ENCODE data around the gene DNASE2.
A peak's percentile ranks its signal among the peaks of the same experiment; 100 is the strongest.
"Not testable (repeated sequence)": the region's sequence is repeated elsewhere in the genome, so short reads cannot be mapped to it uniquely, and the experiment has no call there.

The DNASE2 gene

GRCh38 chr19:12881172-12881808 lies at the start of gene DNASE2:
Gene DNASE2 (minus strand): TSS chr19:12881449. CDS start chr19:12881375, 74 bp downstream.
- peak; percentile 82 for DNase-seq

GRCh38 chr19:12930002-12930645 lies 48.9 kb upstream of the DNASE2 start:
- no peak for DNase-seq

GRCh38 chr19:12924621-12925310 lies 43.5 kb upstream of the DNASE2 start:
- no peak for DNase-seq

- DNase-seq, result no peak
These were observed 41.7 kb upstream of the DNASE2 start for GRCh38 chr19:12922959-12923358.

- DNase-seq, result no peak
These were observed 39.8 kb upstream of the DNASE2 start for GRCh38 chr19:12921047-12921446.

GRCh38 chr19:12918253-12918652 lies 37.0 kb upstream of the DNASE2 start:
- no peak for DNase-seq

GRCh38 chr19:12915860-12916259 lies 34.6 kb upstream of the DNASE2 start:
- DNase-seq, result not testable (repeated sequence)

GRCh38 chr19:12913851-12914690 lies 32.8 kb upstream of the DNASE2 start:
- peak; percentile 64 for DNase-seq

GRCh38 chr19:12913011-12913561 lies 31.8 kb upstream of the DNASE2 start:
- DNase-seq, result no peak

- no peak for DNase-seq
These were observed 31.3 kb upstream of the DNASE2 start for GRCh38 chr19:12912571-12912970.

GRCh38 chr19:12907166-12907565 lies 25.9 kb upstream of the DNASE2 start:
- DNase-seq, result no peak

GRCh38 chr19:12899891-12900518 lies 18.8 kb upstream of the DNASE2 start:
- no peak for DNase-seq

GRCh38 chr19:12896460-12896859 lies 15.2 kb upstream of the DNASE2 start:
- DNase-seq, result no peak

GRCh38 chr19:12893582-12893981 lies 12.3 kb upstream of the DNASE2 start:
- DNase-seq, result no peak

- no peak for DNase-seq
These were observed 10.3 kb upstream of the DNASE2 start for GRCh38 chr19:12891553-12892021.

GRCh38 chr19:12890787-12891552 lies 9.7 kb upstream of the DNASE2 start, which contains the start of gene GCDH:
Gene GCDH (plus strand): TSS chr19:12891160. CDS start chr19:12891305, 145 bp downstream.
- peak; percentile 96 for DNase-seq

- DNase-seq, result not testable (repeated sequence)
These were observed 9.1 kb upstream of the DNASE2 start for GRCh38 chr19:12890299-12890786.

GRCh38 chr19:12888006-12888603 lies 6.9 kb upstream of the DNASE2 start:
- DNase-seq, result no peak

GRCh38 chr19:12886969-12887747 lies 5.9 kb upstream of the DNASE2 start, which contains the start of gene KLF1:
Gene KLF1 (minus strand): TSS chr19:12887201. CDS start chr19:12887140, 61 bp downstream.
- no peak for DNase-seq

- DNase-seq, result no peak
These were observed 5.4 kb upstream of the DNASE2 start for GRCh38 chr19:12886651-12886968.
